Stomach (tissue), 4 donors: ENCODE results near the gene ARTN.

ENCODE experiments used
- EP300 ChIP-seq: sonication (generic); formaldehyde crosslinking; IDR thresholded peaks from one replicate; pipeline ENCODE4 v1.6.1; 2017; ENCODE audit warnings: antibody characterized with exemption
- POLR2A ChIP-seq, 4 donors: fragments of 450-650 bp; IDR thresholded peaks; one replicate each; pipeline ENCODE4 v1.6.1; 2016; ENCODE audit warnings: antibody characterized with exemption in 4 of 4, control low read depth in 2 of 4, mild to moderate bottlenecking in 1 of 4, moderate library complexity in 1 of 4
- TF ChIP-seq, protein P1 (sequence below), 7 experiments: fragments of 450-650 bp in 4 of 7; fragments of 200-600 bp in 3 of 7; sonication (generic) in 3 of 7; IDR thresholded peaks; one replicate each; pipeline ENCODE4 v1.5.1; 2016 to 2019; ENCODE audit warnings: antibody characterized with exemption in 7 of 7, control low read depth in 2 of 7, mild to moderate bottlenecking in 1 of 7

DNA sequence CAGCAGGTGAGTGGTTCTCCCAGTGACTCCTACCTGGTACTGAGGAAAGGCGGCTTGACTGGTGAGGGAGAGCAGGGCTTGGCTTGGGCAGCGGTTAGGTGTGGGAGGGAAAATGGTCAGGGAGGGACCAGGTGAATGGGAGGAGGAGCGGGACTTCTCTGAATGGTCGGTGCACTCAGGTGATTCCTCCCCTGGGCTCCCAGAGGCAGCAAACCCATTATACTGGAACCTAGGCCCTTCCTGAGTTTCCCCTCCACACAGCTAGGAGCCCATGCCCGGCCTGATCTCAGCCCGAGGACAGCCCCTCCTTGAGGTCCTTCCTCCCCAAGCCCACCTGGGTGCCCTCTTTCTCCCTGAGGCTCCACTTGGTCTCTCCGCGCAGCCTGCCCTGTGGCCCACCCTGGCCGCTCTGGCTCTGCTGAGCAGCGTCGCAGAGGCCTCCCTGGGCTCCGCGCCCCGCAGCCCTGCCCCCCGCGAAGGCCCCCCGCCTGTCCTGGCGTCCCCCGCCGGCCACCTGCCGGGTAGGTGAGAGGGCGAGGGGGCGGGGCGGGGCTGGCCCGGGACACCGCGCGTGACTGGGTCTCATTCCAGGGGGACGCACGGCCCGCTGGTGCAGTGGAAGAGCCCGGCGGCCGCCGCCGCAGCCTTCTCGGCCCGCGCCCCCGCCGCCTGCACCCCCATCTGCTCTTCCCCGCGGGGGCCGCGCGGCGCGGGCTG, 2.3 kb downstream of the ARTN start:
- TF ChIP-seq POLR2A (IDR thresholded peaks at IDR 0.05), result no peak
- TF ChIP-seq, protein P1, sequence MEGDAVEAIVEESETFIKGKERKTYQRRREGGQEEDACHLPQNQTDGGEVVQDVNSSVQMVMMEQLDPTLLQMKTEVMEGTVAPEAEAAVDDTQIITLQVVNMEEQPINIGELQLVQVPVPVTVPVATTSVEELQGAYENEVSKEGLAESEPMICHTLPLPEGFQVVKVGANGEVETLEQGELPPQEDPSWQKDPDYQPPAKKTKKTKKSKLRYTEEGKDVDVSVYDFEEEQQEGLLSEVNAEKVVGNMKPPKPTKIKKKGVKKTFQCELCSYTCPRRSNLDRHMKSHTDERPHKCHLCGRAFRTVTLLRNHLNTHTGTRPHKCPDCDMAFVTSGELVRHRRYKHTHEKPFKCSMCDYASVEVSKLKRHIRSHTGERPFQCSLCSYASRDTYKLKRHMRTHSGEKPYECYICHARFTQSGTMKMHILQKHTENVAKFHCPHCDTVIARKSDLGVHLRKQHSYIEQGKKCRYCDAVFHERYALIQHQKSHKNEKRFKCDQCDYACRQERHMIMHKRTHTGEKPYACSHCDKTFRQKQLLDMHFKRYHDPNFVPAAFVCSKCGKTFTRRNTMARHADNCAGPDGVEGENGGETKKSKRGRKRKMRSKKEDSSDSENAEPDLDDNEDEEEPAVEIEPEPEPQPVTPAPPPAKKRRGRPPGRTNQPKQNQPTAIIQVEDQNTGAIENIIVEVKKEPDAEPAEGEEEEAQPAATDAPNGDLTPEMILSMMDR (IDR thresholded peaks at IDR 0.05), result no peak
- TF ChIP-seq EP300, result no peak
